GM19397 (cell line): ENCODE data around the gene SLC25A25.
"Not testable (repeated sequence)": the region's sequence is repeated elsewhere in the genome, so short reads cannot be mapped to it uniquely, and the experiment has no call there.

ENCODE experiments used
- ATAC-seq: cut with Tn5 transposase; IDR thresholded peaks from one replicate; pipeline ENCODE4 v1.9.1; 2021; ENCODE audit warnings: mild to moderate bottlenecking, moderate library complexity; ENCODE audit not compliant: unreplicated experiment

Gene SLC25A25

DNA sequence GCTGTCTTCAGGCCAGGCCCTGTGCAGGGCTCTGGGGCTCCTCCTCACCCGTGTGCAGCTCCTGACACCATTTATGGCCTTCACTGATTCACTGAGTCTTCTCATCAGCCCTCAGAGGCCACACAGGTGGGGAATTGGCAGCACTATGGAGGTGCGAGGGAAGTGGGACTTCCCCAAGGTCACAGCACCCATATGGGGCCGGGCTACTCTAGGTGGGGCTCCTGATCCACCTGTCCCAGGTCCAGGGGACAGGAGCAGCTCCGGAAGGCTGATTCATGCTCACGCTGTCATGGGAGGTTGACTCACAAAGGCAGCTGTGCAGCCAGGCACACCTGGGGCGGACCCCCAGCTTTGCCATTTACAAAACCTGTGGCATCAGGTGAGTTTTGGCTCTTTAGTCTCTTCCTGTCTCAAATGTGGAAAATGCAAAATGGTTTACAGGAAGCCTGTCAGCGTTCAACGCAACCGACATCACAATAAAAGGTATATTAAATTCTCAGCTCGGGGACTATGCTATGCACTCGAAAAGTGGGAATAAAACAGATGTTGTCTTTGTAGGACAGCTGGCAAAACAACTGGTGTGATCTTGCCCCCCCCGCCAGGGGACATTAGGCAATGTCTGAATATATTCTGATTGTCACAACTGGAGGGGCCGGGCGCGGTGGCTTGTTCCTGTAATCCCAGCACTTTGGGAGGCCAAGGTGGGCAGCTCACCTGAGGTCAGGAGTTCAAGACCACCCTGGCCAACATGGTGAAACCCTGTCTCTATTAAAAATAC is 15.9 kb upstream of the SLC25A25 start:
- ATAC-seq, result no peak

GRCh38 chr9:128053560-128053959 is 14.5 kb upstream of the SLC25A25 start:
- no peak for ATAC-seq

DNA sequence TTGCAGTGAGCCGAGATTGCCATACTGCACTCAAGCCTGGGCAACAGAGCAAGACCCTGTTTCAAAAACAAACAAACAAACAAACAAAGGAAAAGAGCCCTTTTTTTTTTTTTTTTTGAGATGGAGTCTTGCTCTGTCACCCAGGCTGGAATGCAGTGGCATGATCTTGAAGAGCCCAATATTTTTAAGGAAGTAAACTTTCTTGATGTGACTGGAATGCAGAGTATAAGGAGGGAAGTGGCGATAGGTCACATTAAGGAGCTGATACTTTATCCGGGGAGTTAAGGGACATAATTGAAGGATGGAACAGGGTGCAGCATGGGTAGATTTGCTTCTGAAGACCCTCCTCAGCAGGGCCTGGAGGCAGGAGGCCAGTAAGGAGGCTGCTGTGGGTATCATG is 13.9 kb upstream of the SLC25A25 start:
- no peak for ATAC-seq

DNA sequence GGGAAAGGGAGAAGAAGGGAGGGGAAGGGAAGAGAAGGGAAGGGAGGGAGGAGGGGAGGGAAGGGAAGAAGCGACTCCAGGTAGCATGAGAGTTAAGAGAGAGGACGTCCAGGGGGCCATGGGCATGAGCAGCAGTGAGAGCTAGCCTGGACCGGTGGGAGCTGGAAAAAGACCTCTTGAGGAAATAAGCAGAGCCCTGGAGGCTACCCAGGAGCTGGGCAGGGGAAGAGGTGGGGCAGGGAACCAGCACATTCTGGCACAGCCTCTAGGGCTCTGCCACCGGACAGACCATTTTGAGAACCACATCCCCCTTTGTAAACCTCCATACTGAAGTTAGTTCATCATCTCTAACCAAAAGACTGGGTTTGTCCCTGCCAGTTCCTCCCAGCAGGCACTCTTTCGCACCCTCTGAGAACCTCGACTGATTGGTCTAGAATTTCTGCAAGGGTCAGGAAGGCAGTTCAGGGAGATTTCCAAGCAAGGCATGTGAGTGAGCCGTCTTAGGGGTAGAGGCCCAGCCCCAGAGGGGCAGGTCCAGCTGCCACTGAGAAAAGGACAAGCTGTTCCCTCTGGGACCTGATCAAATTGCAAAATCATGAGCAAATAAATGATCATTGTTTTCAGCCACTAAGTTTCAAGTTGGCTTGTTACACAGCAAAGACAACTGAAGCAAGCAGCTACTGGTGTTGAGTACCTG is 12.5 kb upstream of the SLC25A25 start:
- no peak for ATAC-seq

DNA sequence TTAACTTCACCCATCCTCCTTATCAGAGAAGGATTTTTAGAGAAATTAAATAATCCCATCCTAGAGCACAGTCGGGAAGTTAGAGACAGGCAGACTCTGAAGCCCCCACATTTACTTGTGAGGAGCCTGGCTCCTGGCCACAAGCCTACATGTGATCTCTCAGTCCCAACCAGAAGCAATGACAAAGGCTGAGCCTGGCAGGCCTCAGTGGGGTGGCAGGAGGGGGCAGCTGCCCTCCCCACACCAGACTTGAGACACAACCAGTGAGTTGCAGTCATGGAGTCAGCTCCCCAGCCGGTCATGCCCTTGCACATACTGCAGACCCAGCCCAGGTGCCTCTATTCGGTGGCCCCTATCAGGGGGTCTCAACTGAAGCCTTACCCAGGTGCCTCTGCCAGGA is 11.9 kb upstream of the SLC25A25 start:
- ATAC-seq, result no peak

DNA sequence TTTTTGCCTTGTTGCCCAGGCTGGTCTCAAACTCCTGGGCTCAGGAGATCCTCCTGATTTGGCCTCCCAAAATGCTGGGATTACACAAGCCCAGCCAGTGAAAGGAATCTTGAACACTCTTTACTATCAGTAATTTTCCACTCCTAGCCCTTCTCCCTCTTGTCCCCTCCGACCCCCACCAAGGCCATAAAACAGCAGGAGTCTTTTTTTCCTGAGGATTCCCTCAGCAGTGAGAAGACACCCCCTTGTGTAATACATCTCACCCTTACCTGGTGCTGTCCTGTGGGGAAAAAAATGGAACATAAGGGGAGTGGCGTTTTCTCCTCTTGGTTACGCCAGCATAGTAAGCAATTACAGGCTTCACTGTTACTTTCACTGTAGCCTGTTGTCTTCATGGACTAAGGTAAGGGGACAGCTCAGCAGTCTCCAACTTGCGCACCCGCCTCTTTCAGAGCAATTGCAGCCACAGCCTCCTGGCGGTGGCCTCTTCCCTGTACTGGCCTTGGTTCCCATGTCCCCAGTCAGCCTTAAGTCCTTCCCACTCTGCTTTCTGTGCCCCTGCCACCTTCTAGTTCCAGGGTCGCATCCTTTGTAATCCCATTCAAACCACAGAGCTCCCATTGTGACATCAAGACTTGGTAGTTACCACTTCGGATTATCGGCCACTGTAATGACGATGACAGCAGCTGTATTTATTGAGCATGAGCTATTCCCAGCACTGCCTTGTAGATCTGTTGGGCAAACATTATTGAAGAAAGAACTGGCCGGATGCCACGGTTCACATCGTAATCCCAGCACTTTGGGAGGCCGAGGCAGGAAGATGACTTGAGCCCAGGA is 10.9 kb upstream of the SLC25A25 start:
- ATAC-seq, result no peak

- no peak for ATAC-seq
Measured at GRCh38 chr9:128057724-128058409, 10.2 kb upstream of the SLC25A25 start.

DNA sequence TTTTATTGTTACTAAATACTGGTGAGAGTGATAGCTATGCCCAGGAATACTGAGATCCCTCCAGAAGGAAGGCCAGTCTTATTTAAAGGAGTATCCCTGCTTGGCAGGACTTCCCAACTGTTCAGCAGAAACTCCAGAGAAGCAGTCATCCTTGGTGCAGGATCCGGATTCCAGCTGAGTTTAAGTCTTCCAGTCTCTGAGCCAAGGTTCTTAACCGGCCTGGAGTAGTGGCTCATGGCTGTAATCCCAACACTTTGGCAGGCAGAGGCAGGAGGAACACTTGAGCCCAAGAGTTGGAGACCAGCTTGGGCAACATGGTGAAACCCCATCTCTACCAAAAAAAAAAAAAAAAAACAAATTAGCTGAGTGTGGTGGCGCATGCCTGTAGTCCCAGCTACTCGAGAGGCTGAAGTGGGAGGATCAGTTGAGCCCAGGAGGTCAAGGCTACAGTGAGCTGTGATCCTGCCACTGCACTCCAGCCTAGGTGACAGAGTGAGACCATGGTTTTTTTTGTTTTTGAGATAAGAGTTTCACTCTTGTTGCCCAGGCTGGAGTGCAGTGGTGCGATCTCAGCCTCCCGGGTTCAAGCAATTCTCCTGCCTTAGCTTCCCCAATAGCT is 8.6 kb upstream of the SLC25A25 start:
- no peak for ATAC-seq

- ATAC-seq, result no peak
Measured at GRCh38 chr9:128061275-128061960, 6.6 kb upstream of the SLC25A25 start.

DNA sequence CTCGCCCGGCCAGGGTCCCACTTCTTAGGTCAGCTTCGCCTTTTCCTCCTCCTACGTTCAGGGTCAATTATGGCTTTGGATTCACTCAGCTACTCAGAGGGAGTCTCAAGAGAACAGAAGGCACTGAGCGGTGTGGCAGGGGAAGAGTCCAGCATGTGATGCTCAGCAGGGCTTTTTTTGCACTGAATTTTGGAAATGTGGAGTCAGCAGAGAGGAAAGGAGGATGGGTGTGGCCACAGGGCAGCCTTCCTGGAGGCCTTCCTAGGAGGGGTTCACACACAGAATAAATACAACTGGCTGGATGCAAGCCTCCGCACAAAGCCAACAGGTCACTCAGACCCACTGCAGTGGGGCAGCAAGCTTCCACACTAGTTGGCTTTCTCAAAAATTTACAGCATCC is 5.8 kb upstream of the SLC25A25 start:
- ATAC-seq, result no peak

DNA sequence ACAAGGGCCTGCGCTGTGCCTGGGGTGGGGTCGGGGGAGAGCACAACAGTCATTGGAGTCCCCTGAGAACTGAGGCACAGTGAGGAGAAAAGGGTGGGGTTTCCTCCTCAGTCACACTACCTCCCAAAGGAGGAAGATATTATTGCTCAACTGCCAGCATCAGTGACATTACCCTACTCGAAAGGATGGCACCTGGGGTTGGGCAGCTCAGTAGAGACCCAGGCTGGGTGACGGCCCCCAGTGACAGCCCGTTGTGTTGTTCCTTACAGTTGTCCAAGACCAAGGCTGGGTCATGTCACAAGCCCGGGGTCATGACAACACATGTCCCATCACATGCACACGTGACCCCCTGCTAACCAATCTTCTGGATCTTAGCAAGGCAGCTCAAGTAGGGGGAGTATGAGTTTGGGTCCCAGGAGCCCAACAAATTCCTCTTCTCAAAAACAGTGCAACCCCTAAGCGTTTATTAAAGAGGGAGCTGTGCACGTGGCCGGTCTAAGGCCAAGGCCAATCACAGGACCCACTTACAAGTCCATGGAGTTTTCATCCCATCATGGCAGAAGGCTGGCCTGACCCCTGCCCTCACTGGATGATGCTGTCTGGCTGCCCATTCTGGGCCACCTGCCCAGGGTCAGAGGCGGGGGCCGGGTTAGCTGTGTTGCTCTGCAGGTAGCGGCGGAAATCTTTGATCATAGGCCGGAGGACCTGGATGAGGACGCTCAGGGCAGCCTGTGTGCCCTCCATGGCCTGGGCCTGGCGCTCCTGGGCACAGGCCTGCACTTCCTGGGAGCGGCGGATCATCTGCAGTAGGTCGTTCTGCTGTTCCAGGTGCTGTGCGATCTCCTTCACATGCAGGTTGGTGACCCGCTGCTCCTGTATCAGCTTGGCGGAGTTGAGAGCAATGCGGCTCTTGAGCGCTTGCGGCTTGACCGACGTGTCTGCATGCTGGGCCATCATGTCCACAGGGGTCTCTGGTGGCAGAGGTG is 4.9 kb upstream of the SLC25A25 start:
- ATAC-seq, result no peak

DNA sequence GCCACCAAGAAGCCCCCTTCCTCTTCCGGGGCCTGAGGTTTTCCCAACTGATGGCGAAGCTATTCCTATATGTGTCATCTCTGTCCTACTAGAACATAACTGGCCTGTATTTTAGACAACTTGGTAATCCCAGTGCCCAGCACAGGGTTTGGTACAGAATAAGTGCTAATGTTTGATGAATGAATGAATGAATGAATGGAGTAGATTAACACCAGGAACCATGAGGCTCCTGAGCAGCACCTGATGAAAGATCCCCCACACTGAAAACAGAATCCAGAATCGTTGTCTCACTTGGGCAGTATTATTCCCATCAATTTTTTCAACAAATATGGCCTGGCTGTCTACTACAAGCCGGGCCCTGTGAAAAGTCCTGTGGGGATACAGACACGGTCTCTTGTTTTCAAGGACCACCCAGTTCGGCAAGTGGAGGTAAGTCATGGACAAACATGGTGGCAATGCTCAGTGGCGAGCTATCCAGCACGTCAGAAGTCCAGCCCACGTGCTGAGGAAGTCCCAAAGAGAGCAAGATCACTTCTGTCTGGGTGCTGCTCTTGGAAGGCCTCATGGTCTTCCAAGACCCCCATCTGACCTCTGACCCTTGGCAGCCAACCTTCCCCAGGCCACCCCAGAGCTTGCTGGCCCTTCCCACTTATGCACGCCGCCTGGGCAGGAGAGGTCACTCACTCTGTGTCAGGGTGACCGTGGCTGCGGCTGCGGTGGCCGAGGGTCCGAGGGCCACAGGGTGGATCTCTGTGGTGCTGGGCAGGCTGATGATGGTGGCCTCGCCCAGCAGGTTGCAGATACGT is 1.9 kb upstream of the SLC25A25 start:
- no peak for ATAC-seq

DNA sequence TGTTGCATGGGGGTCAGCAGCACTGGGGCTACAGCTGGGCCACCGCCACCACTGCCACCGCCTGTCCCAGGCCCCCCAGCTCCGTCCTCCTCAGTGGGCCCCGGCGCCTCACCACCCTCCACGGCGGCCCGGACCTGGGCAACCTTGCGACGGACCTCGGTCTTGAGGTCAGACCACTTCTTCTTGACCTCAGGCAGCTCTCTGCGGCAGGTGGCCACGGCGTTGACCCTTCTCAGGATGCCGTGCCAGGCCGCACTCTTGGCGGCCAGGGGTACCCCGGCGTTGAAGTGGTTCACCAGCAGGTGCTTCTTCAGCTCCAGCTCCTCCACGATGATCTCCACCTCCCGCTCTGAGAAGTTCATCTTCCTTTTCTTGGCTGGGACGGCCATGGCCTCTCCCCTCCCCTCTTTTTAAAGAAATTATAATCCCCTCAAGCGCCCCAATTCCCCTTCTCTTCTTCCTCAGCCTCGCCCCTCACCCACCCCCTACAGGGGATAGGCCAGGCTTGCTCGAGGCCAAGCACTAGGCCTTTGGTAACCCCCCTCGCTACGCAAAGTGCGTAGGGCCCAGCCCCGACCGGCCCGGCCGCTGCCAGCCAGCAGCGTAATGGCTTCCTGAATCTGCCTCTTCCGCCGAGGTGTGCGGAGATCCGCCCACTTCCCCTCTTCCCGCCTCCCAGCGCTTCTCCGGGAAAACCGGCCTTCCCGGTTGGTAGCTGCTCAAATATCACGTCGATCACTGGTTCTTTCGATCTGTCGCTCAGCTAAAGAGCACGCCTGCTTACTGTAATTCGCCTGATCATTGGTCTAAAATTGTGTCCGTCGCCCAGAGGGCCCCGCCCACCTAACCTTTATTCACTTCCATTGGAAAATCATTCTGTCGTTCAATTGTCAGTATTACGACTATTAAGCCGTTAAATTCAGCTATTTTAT is 1.1 kb upstream of the SLC25A25 start, which contains the start of gene NAIF1:
Gene NAIF1, minus strand, starts transcription at position 608 of the 932 bp plus-strand sequence. Its CDS starts 219 bp downstream, at position 389.
- ATAC-seq, result peak; percentile 48

DNA sequence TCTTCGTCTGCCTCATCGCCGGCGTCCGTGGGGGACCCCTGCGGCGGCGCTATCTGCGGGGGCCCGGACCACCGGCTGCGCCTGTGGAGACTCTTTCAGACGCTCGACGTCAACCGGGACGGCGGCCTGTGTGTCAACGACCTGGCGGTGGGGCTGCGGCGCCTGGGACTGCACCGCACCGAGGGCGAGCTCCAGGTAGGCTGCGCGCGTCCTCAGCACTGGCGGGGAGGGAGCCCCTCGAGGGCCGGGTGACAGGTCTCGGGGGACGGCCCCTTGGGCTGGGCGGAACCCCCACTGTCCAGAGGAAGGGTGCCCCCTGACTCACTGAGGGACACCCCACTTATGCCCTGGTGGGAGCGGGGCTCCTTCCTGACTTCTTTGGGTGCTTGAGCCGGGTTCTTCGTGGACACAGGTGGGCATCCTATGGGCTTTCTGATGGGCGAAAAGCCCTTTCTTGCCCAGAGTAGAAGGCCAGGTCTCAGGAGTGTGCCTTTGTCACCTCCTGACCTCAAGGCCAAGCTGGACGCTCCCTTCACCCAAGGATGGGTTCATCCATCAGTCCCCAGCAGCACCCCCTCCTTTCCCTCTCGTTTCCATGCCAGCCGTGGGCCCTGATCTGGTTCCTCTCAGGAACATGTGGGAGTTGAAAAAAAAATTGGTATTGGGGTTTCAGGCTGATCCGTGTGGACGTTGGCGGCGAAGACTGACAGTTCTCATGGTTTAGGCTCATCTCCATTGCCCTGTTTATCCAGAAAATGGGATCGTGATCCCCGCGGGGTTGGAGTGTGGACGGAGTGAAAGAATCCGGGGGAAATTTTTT is 564 bp downstream of the SLC25A25 start:
- peak; percentile 12 for ATAC-seq

DNA sequence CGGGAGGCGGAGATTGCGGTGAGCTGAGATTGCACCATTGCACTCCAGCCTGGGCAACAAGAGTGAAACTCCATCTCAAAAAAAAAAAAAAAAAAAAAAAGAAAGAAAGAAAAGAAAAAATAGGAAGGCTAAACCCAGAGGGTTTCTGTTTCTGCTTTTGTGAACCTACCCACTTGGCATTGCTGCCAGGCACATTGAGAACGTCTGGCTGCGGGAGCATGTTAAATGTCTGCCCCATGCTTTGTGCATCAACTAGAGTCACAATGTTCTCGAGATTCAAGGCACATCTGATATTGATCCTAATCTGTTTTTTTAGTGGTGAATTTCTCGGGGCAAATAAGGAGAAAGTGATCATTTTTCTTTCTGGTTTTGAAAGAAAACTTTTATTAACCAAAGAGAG is 2.8 kb downstream of the SLC25A25 start:
- no peak for ATAC-seq

DNA sequence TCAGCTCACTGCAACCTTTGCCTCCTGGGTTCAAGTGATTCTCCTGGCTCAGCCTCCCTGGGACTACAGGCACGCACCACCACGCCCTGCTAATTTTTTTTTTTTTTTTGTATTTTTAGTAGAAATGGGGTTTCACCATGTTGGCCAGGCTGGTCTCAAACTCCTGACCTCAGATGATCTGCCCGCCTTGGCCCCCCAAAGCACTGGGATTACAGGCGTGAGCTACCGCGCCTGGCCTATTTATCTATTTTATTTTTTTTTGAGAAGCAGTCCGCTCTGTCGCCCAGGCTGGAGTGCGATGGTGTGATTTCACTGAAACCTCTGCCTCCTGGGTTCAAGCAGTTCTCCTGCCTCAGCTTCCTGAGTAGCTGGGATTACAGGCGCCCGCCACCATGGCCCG is 3.4 kb downstream of the SLC25A25 start:
- not testable (repeated sequence) for ATAC-seq
